Hepatic stellate cell (primary cell): ENCODE data around the gene PALMD.

Experiments used
- DNase-seq: peaks from one replicate; pipeline ENCODE4 v3.0.0; 2011; ENCODE audit warnings: low spot score

Gene PALMD

DNA sequence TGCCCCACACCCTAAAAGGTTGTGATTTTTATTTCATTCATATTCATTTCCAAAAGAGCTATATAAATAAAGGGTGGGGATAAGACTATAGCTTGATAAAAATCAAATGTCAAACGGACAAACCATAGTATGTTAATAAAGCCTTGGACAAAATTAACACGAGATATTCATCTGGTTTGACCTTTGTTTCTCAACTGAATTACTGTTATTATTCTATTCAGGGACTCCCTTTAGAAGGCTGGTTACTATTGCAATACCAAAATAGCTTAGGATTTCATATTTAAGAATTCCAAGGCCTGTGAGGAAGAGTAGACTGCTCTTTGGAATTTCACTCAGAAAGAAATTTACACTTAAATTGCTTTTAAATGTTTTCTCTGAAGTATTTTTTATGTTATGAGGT, 10.2 kb upstream of the PALMD start:
- no peak for DNase-seq

DNA sequence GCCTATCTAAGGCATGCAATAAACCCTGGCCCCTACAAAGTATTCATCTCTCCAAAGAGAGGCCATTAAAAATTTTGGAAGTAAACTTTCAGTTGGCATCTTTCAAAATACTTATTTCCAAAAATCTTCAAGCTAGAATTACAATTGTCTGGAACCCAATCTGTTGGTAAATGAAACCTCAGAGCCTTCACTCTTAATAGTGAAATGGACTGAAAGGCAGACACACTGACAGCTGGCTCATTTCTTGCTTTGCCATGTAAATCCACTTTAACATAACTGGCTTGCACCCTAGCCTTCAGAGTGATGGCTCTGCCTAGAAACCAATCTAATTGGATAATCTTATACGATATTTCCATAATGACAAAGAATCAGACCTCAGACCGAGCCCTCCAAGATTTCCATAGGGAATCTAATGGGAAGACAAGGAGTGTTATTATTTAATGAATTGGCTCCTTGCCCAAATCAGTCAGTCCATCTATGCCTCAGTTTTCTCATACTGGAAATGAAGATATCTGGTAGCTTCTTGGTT, 9.2 kb upstream of the PALMD start:
- DNase-seq, result no peak

DNA sequence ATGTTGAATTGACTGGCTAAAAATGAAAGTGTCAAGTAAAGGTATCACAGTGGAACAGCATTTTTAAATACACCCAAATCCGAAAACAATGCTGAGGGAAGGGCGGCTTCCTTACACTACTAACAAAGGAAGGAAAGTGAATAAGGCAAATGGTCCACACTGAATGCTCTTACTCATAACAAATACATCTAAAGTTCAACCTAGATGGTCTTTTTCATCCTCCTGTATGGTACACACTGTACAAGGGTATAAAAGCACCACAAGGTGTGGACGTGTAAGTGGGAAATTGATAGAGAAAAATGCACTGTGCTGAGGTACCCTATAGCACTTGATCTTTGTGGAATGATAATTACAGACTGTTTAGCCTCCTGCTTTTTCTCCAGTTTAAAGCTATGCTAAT, 7.1 kb upstream of the PALMD start:
- no peak for DNase-seq

- DNase-seq, result no peak
Observed at GRCh38 chr1:99639408-99639807, 6.5 kb upstream of the PALMD start.

DNA sequence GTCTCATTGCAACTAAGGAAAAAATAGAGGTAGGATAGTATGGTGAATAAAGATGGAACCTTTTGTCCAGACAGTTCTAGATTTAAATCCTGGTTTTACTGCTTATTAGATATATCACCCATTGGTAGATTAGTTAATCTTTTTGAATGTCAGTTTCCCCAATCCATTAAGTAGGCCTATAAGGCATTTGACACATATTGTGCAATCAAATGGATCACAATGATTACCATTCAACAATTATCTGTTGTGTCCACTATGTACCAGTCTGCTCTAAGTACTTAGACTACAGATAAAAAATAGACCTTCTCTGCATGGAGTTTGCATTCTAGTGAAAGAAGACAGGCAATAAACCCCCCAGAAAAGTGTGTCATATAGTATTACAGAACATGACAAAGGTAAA, 6.0 kb upstream of the PALMD start:
- no peak for DNase-seq

DNA sequence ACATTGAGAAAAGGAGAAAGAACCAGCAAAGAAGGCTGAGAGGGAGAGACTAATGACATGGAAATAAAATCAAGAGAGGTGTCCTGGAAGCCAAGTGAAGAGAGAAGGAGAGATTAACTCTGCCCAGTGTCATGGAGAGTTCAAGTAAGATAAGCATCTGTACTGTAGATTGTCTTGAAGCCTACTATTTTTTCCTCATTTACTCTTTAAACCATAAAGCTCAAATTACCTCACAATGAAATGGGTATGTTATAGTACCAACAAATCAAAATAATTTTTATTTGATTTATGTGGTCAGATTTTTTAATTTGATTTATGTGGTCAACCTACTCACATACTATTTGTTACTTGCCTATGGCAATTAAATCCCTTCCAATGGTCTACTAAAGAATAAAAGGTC, 5.2 kb upstream of the PALMD start:
- DNase-seq, result no peak

GRCh38 chr1:99641558-99641957, 4.4 kb upstream of the PALMD start:
- no peak for DNase-seq

DNA sequence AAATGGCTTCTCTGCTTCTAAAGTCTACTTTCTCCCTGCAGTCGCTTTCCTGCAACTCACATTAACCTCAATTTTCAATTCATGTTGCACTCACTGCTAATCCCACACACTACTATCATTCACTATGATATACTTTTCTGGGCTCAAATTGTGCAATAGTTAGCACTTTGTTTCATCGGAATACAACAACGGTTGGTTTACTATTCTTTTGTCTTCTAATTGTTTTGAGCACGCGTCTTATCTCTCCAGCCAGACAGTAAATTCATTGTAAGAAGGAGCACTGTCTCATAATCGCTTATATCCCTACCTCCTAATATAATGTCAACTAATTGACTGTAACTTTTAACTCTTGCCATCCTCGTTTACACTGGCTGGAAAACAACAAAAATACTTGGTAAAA, 3.9 kb upstream of the PALMD start:
- DNase-seq, result no peak

DNA sequence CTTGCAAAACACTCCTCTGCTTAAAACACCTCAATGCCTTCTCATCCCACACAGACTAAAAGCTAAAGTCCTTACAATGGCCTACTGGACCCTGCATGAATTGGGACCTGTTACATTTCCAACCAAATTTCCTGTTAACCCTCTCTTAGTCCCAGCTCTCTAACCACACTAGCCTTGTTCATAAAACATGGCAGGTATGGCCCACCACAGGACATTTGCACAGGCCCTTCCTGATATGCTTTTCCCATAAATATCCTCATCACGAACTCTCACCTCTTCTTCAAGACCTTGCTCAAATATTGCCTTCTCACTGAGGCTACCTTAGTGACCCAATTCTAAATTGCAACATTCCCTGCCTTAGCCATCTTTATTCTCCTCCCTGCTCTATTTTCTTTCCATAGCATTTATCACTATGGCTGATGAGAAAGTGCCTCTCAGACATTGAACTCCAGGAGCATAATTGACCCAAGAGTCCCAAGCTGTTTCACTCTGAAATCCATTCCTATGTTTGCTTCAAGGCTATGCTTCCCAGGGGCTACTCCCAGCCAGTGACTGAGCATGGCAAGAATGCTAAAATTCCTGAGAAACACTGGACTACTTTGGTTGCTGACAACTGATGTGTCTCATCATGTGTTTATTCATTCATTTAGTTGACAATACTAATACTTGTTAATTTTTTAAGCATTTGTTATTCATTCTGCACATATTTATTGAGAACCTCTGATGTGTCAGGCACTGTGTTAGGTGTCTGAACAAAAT, 2.7 kb upstream of the PALMD start:
- DNase-seq, result no peak

- DNase-seq, result no peak
Observed at GRCh38 chr1:99644279-99645004, 1.5 kb upstream of the PALMD start.

DNA sequence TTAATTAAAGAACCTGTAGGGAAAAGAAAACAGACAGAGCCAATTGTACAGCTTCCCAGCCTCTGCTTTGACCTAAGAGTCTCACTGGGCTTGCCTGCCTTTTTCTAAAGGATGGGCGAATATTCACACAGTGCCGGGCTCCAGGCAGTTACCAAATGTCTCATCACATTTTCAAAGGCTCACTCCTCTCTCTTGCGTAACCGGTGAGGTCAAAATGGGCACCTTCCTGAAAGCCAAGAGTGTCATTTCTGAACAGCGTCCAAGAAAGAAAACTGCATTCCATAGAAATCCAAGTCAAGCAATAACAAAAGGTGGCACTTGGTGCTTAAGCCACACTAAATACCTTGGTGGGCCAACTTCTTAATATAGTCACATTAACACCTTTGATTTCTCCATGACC, 710 bp upstream of the PALMD start:
- no peak for DNase-seq

DNA sequence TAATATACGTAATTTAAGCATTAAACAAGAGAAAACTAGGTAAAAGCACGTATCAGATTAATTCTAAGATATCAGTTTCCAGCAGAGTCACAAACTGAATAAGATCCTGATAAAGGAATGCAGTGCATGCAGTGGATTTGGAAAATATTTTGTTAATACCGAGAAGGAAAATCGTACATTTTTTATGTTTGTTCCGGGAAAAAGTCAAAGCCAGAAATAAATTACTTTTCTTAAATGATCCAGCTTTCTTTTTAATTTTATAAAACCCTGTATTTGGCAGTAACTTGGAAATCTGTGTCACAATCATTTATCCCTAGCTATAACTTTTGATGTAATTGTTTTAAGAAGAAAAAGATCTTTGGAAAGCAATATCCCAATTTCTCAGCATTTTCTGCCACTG, 955 bp downstream of the PALMD start:
- DNase-seq, result no peak

GRCh38 chr1:99647490-99647889, 1.6 kb downstream of the PALMD start:
- no peak for DNase-seq

GRCh38 chr1:99648107-99648506, 2.2 kb downstream of the PALMD start:
- no peak for DNase-seq

DNA sequence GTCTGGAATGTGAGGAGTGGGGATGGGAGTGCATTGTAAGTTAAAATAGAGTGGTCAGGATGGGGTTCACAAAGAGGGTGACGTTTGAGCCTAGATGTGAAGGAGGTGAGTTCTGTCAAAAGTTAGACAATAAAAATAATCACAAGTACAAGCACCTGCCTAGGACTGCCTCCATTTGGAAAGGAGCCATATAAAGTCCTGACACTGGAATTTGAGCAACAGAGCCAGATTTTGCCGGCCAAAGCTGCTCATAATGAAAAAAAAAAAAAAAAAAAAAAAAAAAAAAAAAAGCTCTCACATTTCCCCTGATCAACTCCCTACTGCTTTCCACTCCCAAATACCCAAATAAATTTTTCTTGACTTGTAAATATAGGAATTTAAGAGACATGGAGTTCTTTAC, 4.1 kb downstream of the PALMD start:
- no peak for DNase-seq

DNA sequence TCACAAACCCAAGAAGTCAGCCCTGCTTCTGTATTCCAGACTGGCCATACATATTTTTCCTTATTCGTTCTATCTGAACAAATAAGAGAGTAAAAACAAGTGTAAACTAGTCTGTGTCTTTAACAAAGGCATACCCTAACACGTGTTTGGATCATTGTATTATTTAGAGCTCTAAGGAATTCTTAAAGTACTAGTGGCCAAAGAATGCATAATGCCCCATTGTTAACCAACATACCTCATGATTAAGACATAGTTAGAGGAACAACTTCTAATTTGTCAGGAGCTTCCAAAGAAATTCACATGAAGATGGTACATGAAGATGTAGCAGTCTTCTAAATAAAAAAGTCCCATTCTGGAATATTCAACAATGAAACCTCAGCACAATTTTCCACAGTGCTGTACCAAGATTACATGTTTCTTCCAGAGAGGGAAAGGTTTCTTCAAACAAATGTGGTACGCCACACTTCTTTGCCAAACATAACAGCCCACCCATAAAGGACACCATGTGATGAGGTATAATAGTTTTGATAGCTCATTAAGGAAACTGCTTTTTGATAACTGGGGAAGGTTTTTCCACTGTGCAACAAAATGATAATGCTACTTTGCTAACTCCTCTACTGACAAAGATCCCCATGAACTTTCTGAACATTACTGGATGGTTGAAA, 5.0 kb downstream of the PALMD start:
- DNase-seq, result no peak

GRCh38 chr1:99652881-99653281, 7.0 kb downstream of the PALMD start:
- DNase-seq, result no peak

DNA sequence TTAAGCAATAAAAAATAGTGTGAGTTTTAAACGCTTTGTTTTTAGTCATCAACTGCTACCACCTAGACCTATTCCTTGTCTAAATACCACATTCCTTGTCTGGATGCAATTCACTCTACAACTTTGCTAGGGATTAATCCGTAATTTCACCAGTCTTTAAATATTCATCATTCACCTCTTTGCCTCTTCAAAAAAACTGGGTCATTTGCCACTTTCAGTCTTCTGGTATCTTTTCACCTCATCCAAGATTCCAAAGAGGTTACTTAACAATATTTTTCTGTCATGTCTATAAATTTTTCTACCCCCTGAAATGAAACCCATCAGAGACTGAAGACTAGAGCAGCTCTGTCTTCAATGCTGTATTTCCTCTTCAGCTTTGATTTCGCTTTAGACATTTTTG, 9.5 kb downstream of the PALMD start:
- DNase-seq, result no peak

GRCh38 chr1:99656701-99657100, 10.8 kb downstream of the PALMD start:
- DNase-seq, result no peak

GRCh38 chr1:99657213-99658030, 11.5 kb downstream of the PALMD start:
- DNase-seq, result no peak

DNA sequence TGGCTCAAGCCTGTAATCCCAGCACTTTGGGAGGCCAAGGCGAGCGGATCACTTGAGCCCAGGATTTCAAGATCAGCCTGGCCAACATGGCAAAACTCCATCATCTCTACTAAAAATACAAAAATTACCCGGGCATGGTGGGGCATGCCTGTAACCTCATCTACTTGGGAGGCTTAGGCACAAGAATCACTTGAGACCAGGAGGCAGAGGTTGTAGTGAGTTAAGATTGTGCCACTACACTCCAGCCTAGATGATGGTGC, 12.0 kb downstream of the PALMD start:
- DNase-seq, result no peak

- DNase-seq, result no peak
Observed at GRCh38 chr1:99659755-99660210, 13.9 kb downstream of the PALMD start.
